ENCODE results near the gene ENO3.

ENO3 gene

DNA sequence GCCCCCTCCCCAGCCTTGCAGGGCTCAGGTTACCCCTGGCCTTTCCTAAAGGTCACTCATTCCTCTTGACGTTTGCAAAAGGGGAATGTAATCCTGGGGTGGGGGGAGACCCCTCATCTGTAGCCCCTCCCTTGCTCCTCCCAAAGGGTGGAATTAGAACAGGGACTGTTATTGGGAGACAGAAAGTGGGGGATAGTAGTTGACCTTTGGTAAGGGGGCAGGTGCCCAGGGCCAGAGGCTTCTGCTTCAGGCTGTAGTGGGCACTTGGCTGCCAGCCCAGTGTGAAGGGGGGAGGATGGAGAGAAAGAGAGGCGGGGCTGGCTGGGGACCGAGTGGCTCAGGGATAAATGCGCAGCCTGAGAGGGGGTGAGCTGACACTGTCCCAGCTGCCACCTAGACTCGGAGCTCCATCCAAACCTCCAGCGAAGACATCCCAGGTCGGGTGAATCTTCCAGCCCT, at the start of gene ENO3:
Gene ENO3 (plus strand): TSS at position 374 of the 459 bp plus-strand sequence. CDS start 711 bp downstream, outside the sequence.
- Histone ChIP-seq H3K9me3 (ENCODE audit: control insufficient read depth, insufficient read depth, low read length) (no peaks in the 10 kb centered on the region), H3K4me2 (ENCODE audit: low read length) (peak within 1 kb of the TSS; percentile 94), H3F3A (ENCODE audit: control insufficient read depth, insufficient read depth) (peaks cover 24% of the 10 kb centered on the region), H3K36me3 (ENCODE audit: control insufficient read depth, low read length) (peaks cover 27% of the 10 kb centered on the region), H3K4me3 (ENCODE audit: low read length) (peak within 1 kb of the TSS; percentile 93), H3K4me1 (ENCODE audit: control insufficient read depth, low read length) (peaks cover 33% of the 10 kb centered on the region), H3K27me3 (ENCODE audit: control insufficient read depth, low read length) (no peaks in the 10 kb centered on the region), H3K27ac (ENCODE audit: low read depth, low read length) (peak within 1 kb of the TSS; percentile 99), H3K9me2 (replicated peaks; ENCODE audit: control insufficient read depth, low read length) (no peaks in the 10 kb centered on the region), H4K20me1 (ENCODE audit: control insufficient read depth, insufficient read depth, low read depth, low read length) (peaks cover 7% of the 10 kb centered on the region; the same call in 1 of the 2 replicates), H3K79me2 (ENCODE audit: control insufficient read depth, low read length) (peaks cover 37% of the 10 kb centered on the region)
- TF ChIP-seq EZH2phosphoT487 (IDR thresholded peaks at IDR 0.05; ENCODE audit: borderline replicate concordance, low read length): no peak
- TF ChIP-seq, protein P1, sequence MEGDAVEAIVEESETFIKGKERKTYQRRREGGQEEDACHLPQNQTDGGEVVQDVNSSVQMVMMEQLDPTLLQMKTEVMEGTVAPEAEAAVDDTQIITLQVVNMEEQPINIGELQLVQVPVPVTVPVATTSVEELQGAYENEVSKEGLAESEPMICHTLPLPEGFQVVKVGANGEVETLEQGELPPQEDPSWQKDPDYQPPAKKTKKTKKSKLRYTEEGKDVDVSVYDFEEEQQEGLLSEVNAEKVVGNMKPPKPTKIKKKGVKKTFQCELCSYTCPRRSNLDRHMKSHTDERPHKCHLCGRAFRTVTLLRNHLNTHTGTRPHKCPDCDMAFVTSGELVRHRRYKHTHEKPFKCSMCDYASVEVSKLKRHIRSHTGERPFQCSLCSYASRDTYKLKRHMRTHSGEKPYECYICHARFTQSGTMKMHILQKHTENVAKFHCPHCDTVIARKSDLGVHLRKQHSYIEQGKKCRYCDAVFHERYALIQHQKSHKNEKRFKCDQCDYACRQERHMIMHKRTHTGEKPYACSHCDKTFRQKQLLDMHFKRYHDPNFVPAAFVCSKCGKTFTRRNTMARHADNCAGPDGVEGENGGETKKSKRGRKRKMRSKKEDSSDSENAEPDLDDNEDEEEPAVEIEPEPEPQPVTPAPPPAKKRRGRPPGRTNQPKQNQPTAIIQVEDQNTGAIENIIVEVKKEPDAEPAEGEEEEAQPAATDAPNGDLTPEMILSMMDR (IDR thresholded peaks at IDR 0.05; ENCODE audit: low read depth, low read length, poor library complexity, severe bottlenecking): no peak

GRCh38 chr17:4901648-4902344, 49.1 kb upstream of the ENO3 start:
- no peaks in the 10 kb centered on the region for H3K36me3 ChIP-seq (ENCODE audit: control insufficient read depth, low read length)
- no peaks in the 10 kb centered on the region for H3F3A ChIP-seq (ENCODE audit: control insufficient read depth, insufficient read depth)
- H3K27ac ChIP-seq (ENCODE audit: low read depth, low read length): no peak overlapping the region
- H3K4me3 ChIP-seq (ENCODE audit: low read length): no peak overlapping the region
- no peaks in the 10 kb centered on the region; the same call in 1 of the 2 replicates for H4K20me1 ChIP-seq (ENCODE audit: control insufficient read depth, insufficient read depth, low read depth, low read length)
- peaks cover 32% of the 10 kb centered on the region for H3K4me1 ChIP-seq (ENCODE audit: control insufficient read depth, low read length)
- no peaks in the 10 kb centered on the region for H3K9me3 ChIP-seq (ENCODE audit: control insufficient read depth, insufficient read depth, low read length)
- H3K9me2 ChIP-seq (replicated peaks; ENCODE audit: control insufficient read depth, low read length): no peaks in the 10 kb centered on the region
- TF ChIP-seq, protein P1 (IDR thresholded peaks at IDR 0.05; ENCODE audit: low read depth, low read length, poor library complexity, severe bottlenecking): no peak
- no peak for TF ChIP-seq EZH2phosphoT487 (IDR thresholded peaks at IDR 0.05; ENCODE audit: borderline replicate concordance, low read length)
- H3K4me2 ChIP-seq (ENCODE audit: low read length): peak overlapping the region; percentile 62; the same call in 1 of the 2 replicates
- no peaks in the 10 kb centered on the region for H3K79me2 ChIP-seq (ENCODE audit: control insufficient read depth, low read length)
- H3K27me3 ChIP-seq (ENCODE audit: control insufficient read depth, low read length): peaks cover 23% of the 10 kb centered on the region

GRCh38 chr17:4902540-4902939, 48.4 kb upstream of the ENO3 start:
- H3K27me3 ChIP-seq (ENCODE audit: control insufficient read depth, low read length): peaks cover 23% of the 10 kb centered on the region
- no peaks in the 10 kb centered on the region for H3F3A ChIP-seq (ENCODE audit: control insufficient read depth, insufficient read depth)
- H3K9me2 ChIP-seq (replicated peaks; ENCODE audit: control insufficient read depth, low read length): no peaks in the 10 kb centered on the region
- H3K4me2 ChIP-seq (ENCODE audit: low read length): no peak overlapping the region
- no peaks in the 10 kb centered on the region for H3K36me3 ChIP-seq (ENCODE audit: control insufficient read depth, low read length)
- TF ChIP-seq, protein P1 (IDR thresholded peaks at IDR 0.05; ENCODE audit: low read depth, low read length, poor library complexity, severe bottlenecking): no peak
- no peak for TF ChIP-seq EZH2phosphoT487 (IDR thresholded peaks at IDR 0.05; ENCODE audit: borderline replicate concordance, low read length)
- H3K79me2 ChIP-seq (ENCODE audit: control insufficient read depth, low read length): no peaks in the 10 kb centered on the region
- H4K20me1 ChIP-seq (ENCODE audit: control insufficient read depth, insufficient read depth, low read depth, low read length): no peaks in the 10 kb centered on the region; the same call in 1 of the 2 replicates
- no peaks in the 10 kb centered on the region for H3K9me3 ChIP-seq (ENCODE audit: control insufficient read depth, insufficient read depth, low read length)
- no peak overlapping the region for H3K4me3 ChIP-seq (ENCODE audit: low read length)
- no peak overlapping the region for H3K27ac ChIP-seq (ENCODE audit: low read depth, low read length)
- H3K4me1 ChIP-seq (ENCODE audit: control insufficient read depth, low read length): peaks cover 32% of the 10 kb centered on the region
